ENCODE measurements around the gene CMTM8.
"Not testable (repeated sequence)": the region's sequence is repeated elsewhere in the genome, so short reads cannot be mapped to it uniquely, and the experiment has no call there.

CMTM8 gene

GRCh38 chr3:32238453-32239306, at the start of gene CMTM8:
Gene CMTM8, plus strand, starts transcription at chr3:32238680. Its CDS starts 293 bp downstream, at chr3:32238973.
- CTCF ChIA-PET, result interaction anchor here (0.7 to 1.3 kb wide), 2 partner anchors 57 to 62 kb away, joined by 3 to 7 read pairs; no protein-coding TSS in a partner anchor
- H3K4me3 ChIP-seq (ENCODE audit: low read depth, low read length), result peak within 1 kb of the TSS; percentile 60
- POLR2A ChIA-PET, result no interaction called here
- no peak for TF ChIP-seq CTCF (IDR thresholded peaks at IDR 0.05; ENCODE audit: insufficient read depth, low read length, missing control alignments)
- no peak for DNase-seq (ENCODE audit: low read depth, low spot score)

- no peak for TF ChIP-seq CTCF (IDR thresholded peaks at IDR 0.05; ENCODE audit: insufficient read depth, low read length, missing control alignments)
- ChIA-PET POLR2A (no interaction called here), CTCF (interaction anchor here (1.0 kb wide), 1 partner anchor 10 kb away, joined by 3 read pairs; no protein-coding TSS in a partner anchor)
- no peak overlapping the region for H3K4me3 ChIP-seq (ENCODE audit: low read depth, low read length)
- DNase-seq (ENCODE audit: low read depth, low spot score), result no peak
Measured at GRCh38 chr3:32189693-32190092, 48.8 kb upstream of the CMTM8 start.

GRCh38 chr3:32190556-32190955, 47.9 kb upstream of the CMTM8 start:
- POLR2A ChIA-PET; H3K4me3 ChIP-seq (ENCODE audit: low read depth, low read length); DNase-seq (ENCODE audit: low read depth, low spot score): not testable (repeated sequence)
- CTCF ChIA-PET, result interaction anchor here (1.0 kb wide), 1 partner anchor 10 kb away, joined by 3 read pairs; no protein-coding TSS in a partner anchor

- DNase-seq (ENCODE audit: low read depth, low spot score), result no peak
- ChIA-PET POLR2A (no interaction called here), CTCF (no interaction called here)
- no peak overlapping the region for H3K4me3 ChIP-seq (ENCODE audit: low read depth, low read length)
- no peak for TF ChIP-seq CTCF (IDR thresholded peaks at IDR 0.05; ENCODE audit: insufficient read depth, low read length, missing control alignments)
Measured at GRCh38 chr3:32193101-32193500, 45.4 kb upstream of the CMTM8 start.

- no peak for TF ChIP-seq CTCF (IDR thresholded peaks at IDR 0.05; ENCODE audit: insufficient read depth, low read length, missing control alignments)
- DNase-seq (ENCODE audit: low read depth, low spot score), result no peak
- no peak overlapping the region for H3K4me3 ChIP-seq (ENCODE audit: low read depth, low read length)
- CTCF ChIA-PET, result interaction anchor here (1.2 kb wide), 1 partner anchor 19 kb away, joined by 4 read pairs; no protein-coding TSS in a partner anchor
- POLR2A ChIA-PET, result no interaction called here
Measured at GRCh38 chr3:32194653-32195052, 43.8 kb upstream of the CMTM8 start.

- ChIA-PET POLR2A (no interaction called here), CTCF (interaction anchor here (1.2 kb wide), 1 partner anchor 20 kb away, joined by 4 read pairs; no protein-coding TSS in a partner anchor)
- DNase-seq (ENCODE audit: low read depth, low spot score), result no peak
- no peak overlapping the region for H3K4me3 ChIP-seq (ENCODE audit: low read depth, low read length)
- no peak for TF ChIP-seq CTCF (IDR thresholded peaks at IDR 0.05; ENCODE audit: insufficient read depth, low read length, missing control alignments)
Measured at GRCh38 chr3:32195995-32196540, 42.4 kb upstream of the CMTM8 start.
